Right cardiac atrium (tissue), 5 donors: ENCODE data around the gene SCML1. TPM values are rescaled to one million over a fixed set of nuclear protein-coding genes. Genes with fewer than 3 reads are reported as not detected.
A peak's percentile ranks its signal among the peaks of the same experiment; 100 is the strongest.

Experiments
- ATAC-seq, 2 donors: fragments of 200-7000 bp; cut with Tn5 transposase; one replicate each; pipeline versions ENCODE4 v1.8.0 to v1.9.1; 2020; ENCODE audit warnings: moderate library complexity in 2 of 2, mild to moderate bottlenecking in 1 of 2
- DNase-seq, 3 donors: peaks; one replicate each; pipeline ENCODE4 v3.0.0-alpha.2; 2020
- H3K27ac ChIP-seq: one replicate; pipeline ENCODE4 v1.5.1; 2013; ENCODE audit warnings: mild to moderate bottlenecking, low read length, control low read depth, moderate library complexity
- H3K27me3 ChIP-seq: one replicate; pipeline ENCODE4 v1.6.1; 2013; ENCODE audit not compliant: control insufficient read depth, insufficient read depth
- H3K4me1 ChIP-seq: one replicate; pipeline ENCODE4 v1.6.1; 2013; ENCODE audit warnings: low read length; ENCODE audit not compliant: control insufficient read depth, insufficient read depth
- H3K4me3 ChIP-seq: one replicate; pipeline ENCODE4 v1.5.1; 2013; ENCODE audit warnings: low read length, control low read depth
- H3K9me3 ChIP-seq: one replicate; pipeline ENCODE4 v1.6.1; 2013; ENCODE audit warnings: low read length; ENCODE audit not compliant: control insufficient read depth
- whole genome bisulfite sequencing: extraction: QIAGEN DNeasy Blood & Tissue Kit; methylation state at CpG from one replicate; pipeline ENCODE4 v1.1.7; 2013; 5-methylcytosine and 5-hydroxymethylcytosine counted together
- intact Hi-C, 4 donors: fragments of 100-400 bp; cut with DNase I; formaldehyde crosslinking; loops; one replicate each; pipeline versions ENCODE4 v1.11.0 to v1.14.0; 2022 to 2023
- polyA plus RNA-seq: library from polyadenylated mRNA; stranded (reverse); fragments of 200-250 nt; gene quantifications from one replicate; pipeline ENCODE4 v1.2.3, GENCODE V29; 2013
- total RNA-seq, 4 donors: library from RNA; stranded (reverse); fragmentation: NEBNext Ultra II Directional; extraction: Animal tissue kit (Norgen Biotek cat#: 25700); gene quantifications; one replicate each; pipeline ENCODE4 v1.2.1, GENCODE V29; 2021
- donor health status: healthy with polysubstance abuse.
- donor health status: DM: no; HTN: yes; CAD: no.
- donor health status: DM: no; HTN: no; CAD: no.
- donor health status: DM: no; HTN: yes; CAD: no; lungs with severe emphysema.
- donor health status: DM: yes; HTN: yes; CAD: no.

The SCML1 gene
- total and polyA plus RNA-seq, 5 donors = 6.6 to 9.1 (median 7.4) TPM

GRCh38 chrX:17710871-17711301, 26.4 kb upstream of the SCML1 start:
- Histone ChIP-seq H3K9me3 (no peaks in the 10 kb centered on the region), H3K27me3 (no peaks in the 10 kb centered on the region), H3K4me3 (no peak overlapping the region), H3K27ac (no peak overlapping the region), H3K4me1 (no peaks in the 10 kb centered on the region)
- ATAC-seq = no peak
- intact Hi-C loops = no loop called here
- 70% methylated on average over 1 of the region's 1 CpG for WGBS
- no peak for DNase-seq

GRCh38 chrX:17713288-17713687, 24.0 kb upstream of the SCML1 start:
- Histone ChIP-seq H3K27me3 (no peaks in the 10 kb centered on the region), H3K9me3 (no peaks in the 10 kb centered on the region), H3K4me1 (no peaks in the 10 kb centered on the region), H3K27ac (no peak overlapping the region), H3K4me3 (no peak overlapping the region)
- DNase-seq (no peak), ATAC-seq (no peak)
- intact Hi-C loops = no loop called here
- 59% methylated on average over 2 of the region's 2 CpGs for WGBS

GRCh38 chrX:17718649-17719165, 18.6 kb upstream of the SCML1 start:
- no peaks in the 10 kb centered on the region for H3K4me1 ChIP-seq
- H3K27me3 ChIP-seq = no peaks in the 10 kb centered on the region
- intact Hi-C loops = no loop called here
- H3K9me3 ChIP-seq = no peaks in the 10 kb centered on the region
- H3K27ac ChIP-seq = no peak overlapping the region
- H3K4me3 ChIP-seq = no peak overlapping the region
- ATAC-seq (no peak), DNase-seq (no peak)

GRCh38 chrX:17719711-17720110, 17.6 kb upstream of the SCML1 start:
- Histone ChIP-seq H3K27ac (no peak overlapping the region), H3K4me1 (no peaks in the 10 kb centered on the region), H3K4me3 (no peak overlapping the region), H3K27me3 (no peaks in the 10 kb centered on the region), H3K9me3 (no peaks in the 10 kb centered on the region)
- WGBS = 55% methylated on average over 6 of the region's 6 CpGs
- ATAC-seq = no peak
- no peak for DNase-seq
- intact Hi-C loops = no loop called here

GRCh38 chrX:17721715-17722114, 15.6 kb upstream of the SCML1 start:
- DNase-seq (no peak), ATAC-seq (no peak)
- no peaks in the 10 kb centered on the region for H3K4me1 ChIP-seq
- H3K9me3 ChIP-seq = no peaks in the 10 kb centered on the region
- 86% methylated on average over 4 of the region's 4 CpGs for WGBS
- H3K4me3 ChIP-seq = no peak overlapping the region
- no peaks in the 10 kb centered on the region for H3K27me3 ChIP-seq
- intact Hi-C loops = no loop called here
- H3K27ac ChIP-seq = no peak overlapping the region

- Histone ChIP-seq H3K27ac (no peak overlapping the region), H3K9me3 (no peaks in the 10 kb centered on the region), H3K4me3 (no peak overlapping the region), H3K27me3 (no peaks in the 10 kb centered on the region), H3K4me1 (no peaks in the 10 kb centered on the region)
- 60% methylated on average over 2 of the region's 2 CpGs for WGBS
- intact Hi-C loops = no loop called here
- ATAC-seq (no peak), DNase-seq (no peak)
Observed at GRCh38 chrX:17725181-17725580, 12.1 kb upstream of the SCML1 start.

GRCh38 chrX:17732138-17732783, 5.0 kb upstream of the SCML1 start:
- Histone ChIP-seq H3K9me3 (no peaks in the 10 kb centered on the region), H3K27me3 (no peaks in the 10 kb centered on the region), H3K27ac (no peak overlapping the region), H3K4me3 (no peak overlapping the region), H3K4me1 (no peaks in the 10 kb centered on the region)
- DNase-seq (no peak), ATAC-seq (no peak)
- WGBS = 83% methylated on average over 16 of the region's 16 CpGs
- intact Hi-C loops = no loop called here

- H3K27me3 ChIP-seq = no peaks in the 10 kb centered on the region
- ATAC-seq = no peak
- H3K9me3 ChIP-seq = no peaks in the 10 kb centered on the region
- no peak for DNase-seq
- H3K4me3 ChIP-seq = no peak overlapping the region
- WGBS = 45% methylated on average over 5 of the region's 5 CpGs
- intact Hi-C loops = no loop called here
- H3K27ac ChIP-seq = no peak overlapping the region
- no peaks in the 10 kb centered on the region for H3K4me1 ChIP-seq
Observed at GRCh38 chrX:17735406-17735805, 1.9 kb upstream of the SCML1 start.

- Histone ChIP-seq H3K27ac (peak overlapping the region; percentile 85), H3K27me3 (no peaks in the 10 kb centered on the region), H3K9me3 (no peaks in the 10 kb centered on the region), H3K4me1 (no peaks in the 10 kb centered on the region), H3K4me3 (peak overlapping the region; percentile 58)
- DNase-seq = no peak
- WGBS = 60% methylated on average over 5 of the region's 5 CpGs
- no peak for ATAC-seq
- intact Hi-C loops = no loop called here
Observed at GRCh38 chrX:17736478-17736855, 826 bp upstream of the SCML1 start.

- Histone ChIP-seq H3K27ac (peak overlapping the region; percentile 89), H3K27me3 (no peaks in the 10 kb centered on the region), H3K4me3 (peak overlapping the region; percentile 87), H3K9me3 (no peaks in the 10 kb centered on the region), H3K4me1 (no peaks in the 10 kb centered on the region)
- WGBS = under 1% methylated on average over 15 of the region's 15 CpGs
- no peak for DNase-seq
- ATAC-seq = no peak
- intact Hi-C loops = no loop called here
Observed at GRCh38 chrX:17737710-17737985, 355 bp downstream of the SCML1 start.

- intact Hi-C loops = no loop called here
- Histone ChIP-seq H3K4me1 (no peaks in the 10 kb centered on the region), H3K27ac (peak overlapping the region; percentile 89), H3K4me3 (peak overlapping the region; percentile 87), H3K9me3 (no peaks in the 10 kb centered on the region), H3K27me3 (no peaks in the 10 kb centered on the region)
- 2% methylated on average over 45 of the region's 45 CpGs for WGBS
- peak; percentile 21 to 47 for ATAC-seq
- peak; percentile 32 to 58 (median 55) for DNase-seq
Observed at GRCh38 chrX:17737986-17738713, 857 bp downstream of the SCML1 start.
